Activated naive CD8-positive, alpha-beta T cell treated with anti-CD3 and anti-CD28 coated beads for 36 hours (primary cell): ENCODE data around the gene FKBP5. TPM values are rescaled to one million over a fixed set of nuclear protein-coding genes. Genes with fewer than 3 reads are reported as not detected.

Source experiments
- DNase-seq: peaks from one replicate; pipeline ENCODE4 v3.0.0; 2021
- H3K27ac Mint-ChIP-seq: one replicate; pipeline ENCODE4 v1.8.0; 2022; ENCODE audit warnings: mild to moderate bottlenecking, moderate library complexity, mixed read lengths
- H3K27me3 Mint-ChIP-seq: one replicate; pipeline ENCODE4 v1.8.0; 2022; ENCODE audit warnings: mild to moderate bottlenecking, mixed read lengths
- H3K36me3 Mint-ChIP-seq: one replicate; pipeline ENCODE4 v1.8.0; 2021; ENCODE audit warnings: mild to moderate bottlenecking, mixed read lengths
- H3K4me1 Mint-ChIP-seq: one replicate; pipeline ENCODE4 v1.8.0; 2021; ENCODE audit warnings: mixed read lengths
- H3K4me3 Mint-ChIP-seq: one replicate; pipeline ENCODE4 v1.8.0; 2022; ENCODE audit warnings: mild to moderate bottlenecking, moderate library complexity, mixed read lengths
- H3K9me3 Mint-ChIP-seq: one replicate; pipeline ENCODE4 v1.8.0; 2022; ENCODE audit warnings: mixed read lengths
- total RNA-seq, 2 experiments: library from RNA; stranded (reverse); gene quantifications; one replicate each; pipeline ENCODE4 v1.2.3, GENCODE V29; 2021

FKBP5 gene
- total RNA-seq, 2 experiments from 2014 or later: 110 TPM

DNA sequence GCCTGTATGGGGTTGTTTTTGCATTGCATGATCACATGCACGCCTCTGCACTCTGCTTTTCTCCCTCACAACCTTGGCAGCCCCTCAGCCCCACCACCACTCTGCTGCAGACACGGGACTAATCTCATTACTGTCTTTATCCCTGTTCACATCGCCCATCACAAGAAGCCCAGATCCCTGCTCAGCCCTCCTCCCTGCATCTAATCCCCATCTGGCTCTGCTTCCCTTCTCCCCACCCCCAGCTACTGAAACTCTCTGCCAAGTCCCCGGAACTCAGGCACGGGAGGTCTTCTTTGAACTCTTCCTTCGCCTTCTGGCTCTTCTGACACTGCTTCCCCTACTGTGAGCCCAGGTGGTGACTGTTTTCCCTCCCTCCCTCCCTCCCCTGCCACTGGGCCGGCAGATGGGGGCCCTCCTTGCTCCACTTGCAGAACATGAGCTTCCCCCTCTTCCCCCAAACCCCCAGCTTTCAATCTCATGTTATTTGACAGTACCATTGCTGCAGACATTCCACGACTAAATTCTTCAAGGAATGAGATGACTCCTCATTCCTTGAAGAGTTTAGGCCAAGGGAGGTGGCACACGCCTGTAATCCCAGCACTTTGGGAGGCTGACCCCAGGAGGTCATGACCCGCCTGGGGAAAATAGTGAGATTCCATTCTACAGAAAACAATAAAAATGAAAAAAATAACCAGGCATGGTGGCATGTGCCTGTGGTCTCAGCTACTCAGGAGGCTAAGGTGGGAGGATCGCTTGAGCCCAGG, 154.1 kb downstream of the FKBP5 start:
- H3K27me3 Mint-ChIP-seq: peaks cover 5% of the 10 kb centered on the region
- H3K36me3 Mint-ChIP-seq: no peaks in the 10 kb centered on the region
- no peak for DNase-seq
- H3K27ac Mint-ChIP-seq: no peak overlapping the region
- peaks cover 4% of the 10 kb centered on the region for H3K4me1 Mint-ChIP-seq
- no peak overlapping the region for H3K4me3 Mint-ChIP-seq
- no peaks in the 10 kb centered on the region for H3K9me3 Mint-ChIP-seq

DNA sequence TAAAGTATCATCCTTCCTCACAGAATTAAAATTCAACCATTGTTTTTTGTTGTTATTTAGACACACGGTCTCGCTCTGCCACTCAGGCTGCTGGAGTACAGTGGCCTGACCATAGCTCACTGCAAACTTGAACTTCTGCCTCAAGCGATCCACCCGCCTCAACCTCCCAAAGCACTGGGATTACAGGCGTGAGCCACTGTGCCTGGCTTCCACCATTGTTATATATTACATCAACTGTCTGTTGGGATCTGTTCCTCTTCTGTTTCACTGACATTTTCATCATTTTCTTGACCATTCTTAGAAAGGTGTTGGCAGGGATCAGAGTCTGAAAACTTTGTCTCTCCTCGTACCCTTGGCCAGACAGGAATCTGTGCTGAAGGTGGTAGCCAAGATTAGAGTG, 154.7 kb downstream of the FKBP5 start:
- Mint-ChIP-seq H3K27ac (no peak overlapping the region), H3K27me3 (peaks cover 5% of the 10 kb centered on the region), H3K4me3 (no peak overlapping the region), H3K36me3 (no peaks in the 10 kb centered on the region), H3K4me1 (peaks cover 4% of the 10 kb centered on the region), H3K9me3 (no peaks in the 10 kb centered on the region)
- DNase-seq: no peak

DNA sequence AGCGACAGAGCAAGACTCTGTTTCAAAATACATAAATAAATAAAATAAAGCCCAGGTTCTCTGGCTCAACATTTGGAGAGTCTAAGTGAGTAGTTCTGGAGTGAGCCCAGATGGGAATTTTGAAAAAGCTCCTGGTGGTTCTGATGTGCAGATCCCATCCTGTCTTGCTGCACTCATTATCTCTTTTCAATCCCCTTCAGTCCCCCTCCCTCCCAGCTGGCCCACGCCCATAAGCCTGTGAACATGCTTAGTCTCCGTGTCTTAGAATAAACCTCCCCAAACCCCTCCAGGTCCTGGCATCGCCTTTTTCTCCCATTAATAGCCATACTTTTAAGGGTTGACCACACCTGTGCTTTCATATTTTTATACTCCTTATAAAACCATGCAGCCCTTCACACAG, 156.6 kb downstream of the FKBP5 start:
- peaks cover 5% of the 10 kb centered on the region for H3K27me3 Mint-ChIP-seq
- no peaks in the 10 kb centered on the region for H3K36me3 Mint-ChIP-seq
- DNase-seq: no peak
- no peak overlapping the region for H3K27ac Mint-ChIP-seq
- H3K4me3 Mint-ChIP-seq: no peak overlapping the region
- H3K4me1 Mint-ChIP-seq: peaks cover 4% of the 10 kb centered on the region
- no peaks in the 10 kb centered on the region for H3K9me3 Mint-ChIP-seq

DNA sequence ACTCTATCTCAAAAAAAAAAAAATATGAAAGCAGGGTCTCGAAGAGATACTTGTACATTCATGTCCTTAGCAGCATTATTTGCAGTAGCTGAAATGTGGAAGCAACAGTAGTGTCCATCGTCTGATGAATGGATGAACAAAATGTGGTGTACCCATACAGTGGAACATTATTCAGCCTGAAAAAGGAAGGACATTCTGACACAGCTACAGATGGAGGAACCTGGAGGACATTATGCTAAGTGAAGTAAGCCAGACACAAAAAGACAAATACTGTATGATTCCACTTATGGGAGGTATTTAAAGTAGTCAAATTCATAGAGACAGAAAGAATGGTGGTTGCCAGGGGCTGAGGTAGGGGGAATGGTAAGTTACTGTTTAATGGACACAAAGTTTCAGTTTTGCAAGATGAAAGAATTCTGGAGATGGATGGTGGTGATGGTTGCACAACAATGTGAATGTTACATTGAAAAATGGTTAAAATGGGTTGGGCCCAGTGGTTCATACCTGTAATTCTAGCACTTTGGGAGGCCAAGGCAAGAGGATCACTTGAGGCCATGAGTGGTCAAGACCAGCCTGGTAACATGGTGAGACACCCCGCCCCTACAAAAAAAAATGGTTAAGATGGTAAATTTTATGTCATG, 164.2 kb downstream of the FKBP5 start:
- Mint-ChIP-seq H3K9me3 (no peaks in the 10 kb centered on the region), H3K27me3 (no peaks in the 10 kb centered on the region), H3K4me1 (peaks cover 15% of the 10 kb centered on the region), H3K4me3 (no peak overlapping the region), H3K36me3 (no peaks in the 10 kb centered on the region), H3K27ac (no peak overlapping the region)
- no peak for DNase-seq

Other genes starting within 250 kb of the FKBP5 start
- gene FANCE, start 236.6 kb downstream of the FKBP5 start, total RNA-seq: 10 to 100 TPM; 18.6 to 19.1 TPM
- gene RPL10A, start 220.5 kb downstream of the FKBP5 start, total RNA-seq: 1,000 to 10,000 TPM; 2,227 to 2,291 TPM
- under 1 TPM; 0.60 to 0.66 TPM for gene TEAD3, start 191.8 kb downstream of the FKBP5 start, total RNA-seq
- gene TULP1, start 176.0 kb downstream of the FKBP5 start, total RNA-seq: not detected
- 1 to 10 TPM; 1.8 to 2.0 TPM for gene ARMC12, start 48.1 kb upstream of the FKBP5 start, total RNA-seq
- not detected for gene CLPSL2, start 87.7 kb upstream of the FKBP5 start, total RNA-seq
- not detected for gene CLPSL1, start 92.1 kb upstream of the FKBP5 start, total RNA-seq
- not detected for gene CLPS, start 108.4 kb upstream of the FKBP5 start, total RNA-seq
- not detected for gene LHFPL5, start 116.4 kb upstream of the FKBP5 start, total RNA-seq
- gene SRPK1, start 232.2 kb upstream of the FKBP5 start, total RNA-seq: 100 to 1,000 TPM; 131 to 136 TPM